HFFc6 (cell line): ENCODE measurements around the gene COPS4. TPM values are rescaled to one million over a fixed set of nuclear protein-coding genes. Genes with fewer than 3 reads are reported as not detected.
A peak's percentile ranks its signal among the peaks of the same experiment; 100 is the strongest.
"Not testable (repeated sequence)": the region's sequence is repeated elsewhere in the genome, so short reads cannot be mapped to it uniquely, and the experiment has no call there.

Experiments
- DNase-seq: peaks from one replicate; pipeline ENCODE4 v3.0.0-alpha.2; 2018
- H3K27ac Mint-ChIP-seq: 2 replicates; pipeline ENCODE4 v1.8.0; 2020; ENCODE audit warnings: mild to moderate bottlenecking, mixed read lengths
- H3K27me3 Mint-ChIP-seq: 2 replicates; pipeline ENCODE4 v1.8.0; 2021; ENCODE audit warnings: mild to moderate bottlenecking, moderate library complexity, mixed read lengths; ENCODE audit not compliant: insufficient read depth
- H3K36me3 Mint-ChIP-seq: 2 replicates; pipeline ENCODE4 v1.8.0; 2021; ENCODE audit warnings: low read depth, mixed read lengths
- H3K4me1 Mint-ChIP-seq: 2 replicates; pipeline ENCODE4 v1.8.0; 2020; ENCODE audit warnings: low read depth, mixed read lengths
- H3K4me3 Mint-ChIP-seq: 2 replicates; pipeline ENCODE4 v1.8.0; 2020; ENCODE audit warnings: mild to moderate bottlenecking, moderate library complexity, mixed read lengths
- H3K9me3 Mint-ChIP-seq: 2 replicates; pipeline ENCODE4 v1.8.0; 2020; ENCODE audit warnings: mild to moderate bottlenecking, mixed read lengths
- total RNA-seq, 6 experiments: library from RNA; stranded (reverse); fragmentation: NEBNext Ultra II Directional; extraction: Animal tissue kit (Norgen Biotek cat#: 25700); gene quantifications; 2 replicates in 1 of 6; 3 replicates in 5 of 6; pipeline ENCODE4 v1.2.3, GENCODE V29; 2021
- TF ChIP-seq, protein P1 (sequence below): fragments of 200-600 bp; sonication (generic); IDR thresholded peaks from 2 replicates; pipeline ENCODE4 v1.5.0; 2021; ENCODE audit warnings: antibody characterized with exemption, mild to moderate bottlenecking

The COPS4 gene
- total RNA-seq, 6 experiments from 2014 or later, result 56.4 to 73.6 (median 69.2) TPM

DNA sequence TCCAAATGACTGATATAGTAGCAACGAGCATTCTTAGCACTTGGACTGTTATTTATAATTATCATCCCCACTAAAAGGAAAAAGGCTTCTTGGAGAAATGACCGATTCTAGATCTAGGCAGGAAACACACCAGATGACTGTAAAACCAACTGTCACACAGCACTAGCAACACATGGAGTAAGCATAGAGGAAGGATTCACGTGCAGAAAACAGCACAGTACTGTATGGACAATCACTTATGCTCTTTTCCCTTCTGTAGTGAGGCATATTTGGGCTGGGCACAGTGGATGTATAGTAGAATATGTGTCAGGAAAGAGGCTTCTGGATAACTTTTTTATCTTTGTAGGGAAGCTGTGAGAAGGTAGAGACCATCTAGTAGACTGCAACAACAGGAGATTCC lies 6.0 kb upstream of the COPS4 start:
- TF ChIP-seq, protein P1, sequence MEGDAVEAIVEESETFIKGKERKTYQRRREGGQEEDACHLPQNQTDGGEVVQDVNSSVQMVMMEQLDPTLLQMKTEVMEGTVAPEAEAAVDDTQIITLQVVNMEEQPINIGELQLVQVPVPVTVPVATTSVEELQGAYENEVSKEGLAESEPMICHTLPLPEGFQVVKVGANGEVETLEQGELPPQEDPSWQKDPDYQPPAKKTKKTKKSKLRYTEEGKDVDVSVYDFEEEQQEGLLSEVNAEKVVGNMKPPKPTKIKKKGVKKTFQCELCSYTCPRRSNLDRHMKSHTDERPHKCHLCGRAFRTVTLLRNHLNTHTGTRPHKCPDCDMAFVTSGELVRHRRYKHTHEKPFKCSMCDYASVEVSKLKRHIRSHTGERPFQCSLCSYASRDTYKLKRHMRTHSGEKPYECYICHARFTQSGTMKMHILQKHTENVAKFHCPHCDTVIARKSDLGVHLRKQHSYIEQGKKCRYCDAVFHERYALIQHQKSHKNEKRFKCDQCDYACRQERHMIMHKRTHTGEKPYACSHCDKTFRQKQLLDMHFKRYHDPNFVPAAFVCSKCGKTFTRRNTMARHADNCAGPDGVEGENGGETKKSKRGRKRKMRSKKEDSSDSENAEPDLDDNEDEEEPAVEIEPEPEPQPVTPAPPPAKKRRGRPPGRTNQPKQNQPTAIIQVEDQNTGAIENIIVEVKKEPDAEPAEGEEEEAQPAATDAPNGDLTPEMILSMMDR, result no peak
- Mint-ChIP-seq H3K4me1 (no peaks in the 10 kb centered on the region), H3K36me3 (peaks cover 22% of the 10 kb centered on the region), H3K27me3 (peaks cover 6% of the 10 kb centered on the region), H3K27ac (no peak overlapping the region), H3K9me3 (peaks cover 26% of the 10 kb centered on the region), H3K4me3 (no peak overlapping the region)
- no peak for DNase-seq

DNA sequence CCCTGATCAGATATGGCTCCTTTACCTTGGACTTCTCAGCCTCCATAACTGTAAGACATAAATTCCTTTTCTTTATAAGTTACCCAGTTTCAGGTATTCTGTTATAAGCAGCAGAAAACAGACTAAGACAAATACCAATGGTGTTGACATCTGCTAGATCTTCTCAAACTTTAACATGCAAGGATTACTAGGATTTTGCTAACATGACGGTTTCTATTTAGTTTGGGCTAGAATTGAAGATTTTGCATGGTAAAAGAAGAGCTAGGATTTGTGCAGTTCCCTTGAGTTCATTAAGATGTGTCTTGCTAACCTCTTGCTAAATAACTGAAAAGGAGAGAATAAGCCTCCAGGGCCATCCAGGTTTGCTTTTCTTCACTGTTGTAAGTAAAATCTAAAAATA lies 5.3 kb upstream of the COPS4 start:
- TF ChIP-seq, protein P1, result no peak
- Mint-ChIP-seq H3K36me3 (peaks cover 16% of the 10 kb centered on the region), H3K4me3 (no peak overlapping the region), H3K4me1 (no peaks in the 10 kb centered on the region), H3K27ac (no peak overlapping the region), H3K27me3 (peaks cover 6% of the 10 kb centered on the region), H3K9me3 (peaks cover 19% of the 10 kb centered on the region)
- no peak for DNase-seq

DNA sequence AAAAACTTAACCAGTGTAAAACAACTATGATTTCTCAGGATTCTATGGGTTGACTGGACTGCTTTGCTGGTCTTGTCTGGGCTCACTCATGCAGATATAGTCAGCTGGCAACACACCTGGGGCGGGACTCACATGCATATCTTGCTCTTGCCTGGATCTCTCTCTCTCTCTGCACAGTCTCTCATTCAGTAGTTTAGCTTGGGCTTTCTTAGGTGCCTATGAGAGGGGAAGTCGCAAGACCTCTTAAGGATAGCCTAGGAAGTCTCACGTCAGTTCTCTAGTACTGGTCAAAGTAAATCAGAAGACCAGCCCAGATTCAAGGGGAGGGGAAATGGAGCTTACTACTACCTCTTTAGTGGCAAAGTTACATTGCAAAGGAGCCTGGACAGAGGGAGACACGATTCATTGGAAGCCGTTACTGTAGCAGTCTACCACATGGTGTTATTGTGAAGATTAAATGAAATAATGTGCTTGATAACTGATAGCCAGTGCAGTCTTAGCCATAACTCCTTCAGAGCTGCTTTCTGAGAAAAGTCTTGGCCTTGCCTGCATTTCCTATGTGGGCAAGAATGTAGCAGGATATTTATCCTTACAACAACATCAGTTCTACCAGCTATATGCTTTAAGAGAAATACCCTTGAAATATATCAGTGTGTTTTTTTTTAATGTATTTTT lies 2.1 kb downstream of the COPS4 start:
- Mint-ChIP-seq H3K27ac (peak overlapping the region; percentile 38), H3K27me3 (peaks cover 2% of the 10 kb centered on the region), H3K4me1 (peaks cover 35% of the 10 kb centered on the region), H3K36me3 (no peaks in the 10 kb centered on the region; the same call in 1 of the 2 replicates), H3K4me3 (peak overlapping the region; percentile 97), H3K9me3 (no peaks in the 10 kb centered on the region)
- no peak for DNase-seq
- TF ChIP-seq, protein P1, result no peak

DNA sequence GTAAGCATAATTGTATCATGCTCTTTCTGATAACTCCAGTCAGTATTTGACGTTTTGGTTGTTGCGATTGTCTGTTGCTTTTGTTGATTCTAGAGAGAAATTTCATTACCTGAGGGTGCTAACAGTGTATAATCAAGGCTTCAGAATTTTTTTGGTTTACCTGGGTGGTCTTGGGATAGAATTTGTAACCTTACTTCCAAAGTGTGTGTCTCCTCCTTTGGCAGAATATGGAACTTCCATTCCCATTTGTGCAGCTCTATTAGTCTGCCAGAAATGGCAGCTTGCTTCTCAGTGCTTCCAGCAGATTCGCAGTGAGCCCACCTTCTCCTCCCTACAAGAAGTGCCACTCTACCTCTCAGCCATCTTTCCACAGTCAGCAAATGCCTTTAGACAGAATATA lies 5.3 kb downstream of the COPS4 start:
- Mint-ChIP-seq H3K4me1 (peaks cover 42% of the 10 kb centered on the region), H3K4me3 (no peak overlapping the region), H3K36me3 (no peaks in the 10 kb centered on the region; the same call in 1 of the 2 replicates), H3K27ac (no peak overlapping the region), H3K27me3 (peaks cover 1% of the 10 kb centered on the region), H3K9me3 (no peaks in the 10 kb centered on the region)
- TF ChIP-seq, protein P1, result peak; percentile 52
- DNase-seq, result no peak

DNA sequence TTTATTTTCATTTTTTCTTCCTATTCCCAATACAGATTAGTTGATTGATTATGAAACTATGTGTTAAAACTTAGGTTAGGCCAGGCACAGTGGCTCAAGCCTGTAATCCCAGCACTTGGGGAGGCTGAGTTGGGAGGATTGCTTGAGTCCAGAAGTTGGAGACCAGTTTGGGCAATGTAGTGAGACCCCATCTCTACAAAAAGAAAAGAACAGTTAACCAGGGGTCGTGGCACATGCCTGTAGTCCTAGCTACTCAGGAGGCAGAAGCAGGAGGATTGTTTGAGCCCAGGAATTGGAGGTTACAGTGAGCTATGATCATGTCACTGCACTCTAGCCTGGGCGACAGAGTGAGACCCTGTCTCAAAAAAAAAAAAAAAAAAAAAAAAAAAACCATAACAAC lies 8.2 kb downstream of the COPS4 start:
- DNase-seq, H3K36me3 Mint-ChIP-seq, H3K9me3 Mint-ChIP-seq, H3K27me3 Mint-ChIP-seq: not testable (repeated sequence)
- Mint-ChIP-seq H3K4me3 (peak overlapping the region; percentile 42; the same call in 1 of the 2 replicates), H3K27ac (peak overlapping the region; percentile 84), H3K4me1 (peaks cover 27% of the 10 kb centered on the region)

DNA sequence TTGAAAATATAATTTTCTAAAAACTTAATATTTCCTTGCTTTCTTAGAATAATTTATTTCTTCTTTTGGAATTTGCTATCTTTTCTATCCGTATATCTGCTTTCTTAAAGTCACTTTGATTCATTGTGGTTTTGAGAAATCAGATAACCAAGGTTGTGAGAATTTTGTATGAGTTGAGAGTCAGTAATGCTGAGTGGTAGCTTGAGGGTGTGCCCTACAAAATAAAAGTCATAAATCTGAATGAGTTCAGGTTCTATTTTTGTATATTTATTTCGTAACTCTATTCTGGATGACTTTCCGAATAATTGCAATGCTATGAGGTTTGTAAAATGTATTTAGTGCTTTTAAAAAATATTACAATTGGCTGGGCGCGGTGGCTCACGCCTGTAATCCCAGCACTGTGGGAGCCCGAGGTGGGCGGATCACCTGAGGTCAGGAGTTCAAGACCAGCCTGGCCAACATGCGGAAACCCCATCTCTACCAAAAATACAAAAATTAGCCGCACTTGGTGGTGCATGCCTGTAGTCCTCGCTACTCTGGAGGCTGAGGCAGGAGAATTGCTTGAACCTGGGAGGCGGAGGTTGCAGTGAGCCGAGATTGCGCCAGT lies 8.9 kb downstream of the COPS4 start:
- H3K4me3 Mint-ChIP-seq, result peak overlapping the region; percentile 32; the same call in 1 of the 2 replicates
- peaks cover under 1% of the 10 kb centered on the region; the same call in 1 of the 2 replicates for H3K36me3 Mint-ChIP-seq
- peaks cover 1% of the 10 kb centered on the region; the same call in 1 of the 2 replicates for H3K27me3 Mint-ChIP-seq
- H3K27ac Mint-ChIP-seq, result peak overlapping the region; percentile 76
- TF ChIP-seq, protein P1, result no peak
- peaks cover 23% of the 10 kb centered on the region for H3K4me1 Mint-ChIP-seq
- peak; percentile 92 for DNase-seq
- H3K9me3 Mint-ChIP-seq, result no peaks in the 10 kb centered on the region
